ENCODE results near the gene ELL. TPM values are rescaled to one million over a fixed set of nuclear protein-coding genes. Genes with fewer than 3 reads are reported as not detected.

Gene ELL
- polyA plus RNA-seq, 4 donors: 9.3 to 11.6 (median 9.3) TPM

- DNase-seq (ENCODE audit: low read depth in 4 of 4, low spot score in 3 of 4): no peak
Observed at GRCh38 chr19:18475004-18475453, 46.8 kb downstream of the ELL start.

DNA sequence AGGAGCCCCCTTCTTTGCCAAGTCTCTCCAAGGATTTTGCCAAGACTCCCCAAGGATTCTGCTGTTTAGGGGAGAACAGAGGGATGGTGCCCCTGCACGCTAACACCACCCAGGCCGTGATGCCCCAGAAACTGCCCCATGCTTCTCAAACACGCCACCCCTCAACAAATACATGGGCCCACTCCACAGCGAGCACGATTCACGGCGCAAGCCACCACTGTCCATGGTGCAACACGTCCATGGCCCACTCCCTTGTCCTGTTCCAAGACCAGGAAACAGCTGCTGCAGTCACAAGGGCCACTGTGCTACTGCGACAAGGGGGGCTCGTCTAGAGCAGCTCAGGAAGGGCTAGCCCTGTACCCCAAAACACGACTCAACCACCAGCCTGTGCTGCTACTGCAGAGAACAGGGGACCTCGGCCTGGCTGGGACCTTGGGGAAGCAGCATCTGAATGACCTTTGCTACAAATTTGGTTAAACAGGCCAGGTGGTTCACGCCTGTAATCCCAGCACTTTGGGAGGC is 47.4 kb downstream of the ELL start:
- DNase-seq (ENCODE audit: low read depth in 4 of 4, low spot score in 3 of 4): no peak

- no peak for DNase-seq (ENCODE audit: low read depth in 4 of 4, low spot score in 3 of 4)
Observed at GRCh38 chr19:18473706-18474087, 48.2 kb downstream of the ELL start.

GRCh38 chr19:18473003-18473705 is 48.7 kb downstream of the ELL start:
- DNase-seq (ENCODE audit: low read depth in 4 of 4, low spot score in 3 of 4): no peak

DNA sequence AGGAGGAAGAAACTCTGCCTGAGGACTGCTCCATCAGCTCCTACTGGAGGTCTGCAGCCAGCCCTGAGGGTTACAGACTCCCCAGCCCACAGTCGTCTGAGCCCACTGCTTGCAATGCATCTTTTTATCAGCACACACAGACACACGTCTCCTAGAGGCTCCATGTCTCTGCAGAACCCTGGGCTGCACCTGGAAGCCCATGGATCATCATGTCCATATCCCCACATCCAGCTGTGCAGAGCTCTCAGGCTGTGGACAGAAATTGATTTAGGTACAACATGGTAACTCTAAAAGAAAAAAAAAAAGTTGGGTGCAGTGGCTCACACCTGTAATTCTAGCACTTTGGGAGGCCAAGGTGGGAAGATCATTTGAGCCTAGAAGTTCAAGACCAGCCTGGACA is 51.1 kb downstream of the ELL start:
- DNase-seq (ENCODE audit: low read depth in 4 of 4, low spot score in 3 of 4): no peak

- DNase-seq (ENCODE audit: low read depth in 4 of 4, low spot score in 3 of 4): peak in 3 of 4 donors; percentile 36 to 54 (median 46)
Observed at GRCh38 chr19:18469069-18469846, 52.6 kb downstream of the ELL start.

DNA sequence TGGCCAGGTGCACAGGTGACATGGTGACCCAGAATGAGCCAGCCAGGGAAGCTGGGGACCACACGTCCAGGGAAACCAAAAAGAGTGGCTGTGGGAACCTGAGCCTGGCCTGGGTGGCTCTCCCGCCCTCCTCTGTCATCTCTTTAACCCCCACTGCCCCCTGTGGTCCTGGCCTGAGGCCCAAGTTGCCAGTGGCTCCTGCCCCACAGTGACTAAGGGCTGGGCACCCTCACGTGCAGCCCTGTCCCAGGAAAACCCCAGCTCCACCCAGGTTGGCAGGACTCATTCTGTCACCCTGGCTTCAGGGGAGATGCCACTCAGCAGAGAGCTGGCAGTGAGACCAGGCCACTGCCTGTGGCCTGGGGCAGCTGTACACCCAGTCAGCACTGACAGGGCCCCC is 53.4 kb downstream of the ELL start:
- no peak for DNase-seq (ENCODE audit: low read depth in 4 of 4, low spot score in 3 of 4)

DNA sequence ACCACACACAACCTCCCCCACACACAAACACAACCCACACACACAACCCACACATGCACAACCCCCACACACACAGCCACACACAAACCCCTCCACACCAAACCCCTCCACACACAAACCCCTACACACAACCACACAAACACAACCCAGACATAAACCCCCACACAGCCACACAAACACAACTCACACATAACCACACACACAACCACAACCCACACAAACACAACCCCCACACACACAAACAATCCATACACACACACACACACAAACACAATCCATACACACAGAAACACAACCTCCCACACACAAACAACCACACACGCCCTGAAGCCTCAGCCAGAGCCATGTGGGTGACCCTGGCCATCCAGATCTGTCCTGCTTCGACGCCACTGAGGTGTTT is 53.9 kb downstream of the ELL start:
- DNase-seq (ENCODE audit: low read depth in 4 of 4, low spot score in 3 of 4): no peak

- DNase-seq (ENCODE audit: low read depth in 4 of 4, low spot score in 3 of 4): no peak
Observed at GRCh38 chr19:18466354-18466753, 55.5 kb downstream of the ELL start.

- no peak for DNase-seq (ENCODE audit: low read depth in 4 of 4, low spot score in 3 of 4)
Observed at GRCh38 chr19:18465964-18466339, 55.9 kb downstream of the ELL start.

DNA sequence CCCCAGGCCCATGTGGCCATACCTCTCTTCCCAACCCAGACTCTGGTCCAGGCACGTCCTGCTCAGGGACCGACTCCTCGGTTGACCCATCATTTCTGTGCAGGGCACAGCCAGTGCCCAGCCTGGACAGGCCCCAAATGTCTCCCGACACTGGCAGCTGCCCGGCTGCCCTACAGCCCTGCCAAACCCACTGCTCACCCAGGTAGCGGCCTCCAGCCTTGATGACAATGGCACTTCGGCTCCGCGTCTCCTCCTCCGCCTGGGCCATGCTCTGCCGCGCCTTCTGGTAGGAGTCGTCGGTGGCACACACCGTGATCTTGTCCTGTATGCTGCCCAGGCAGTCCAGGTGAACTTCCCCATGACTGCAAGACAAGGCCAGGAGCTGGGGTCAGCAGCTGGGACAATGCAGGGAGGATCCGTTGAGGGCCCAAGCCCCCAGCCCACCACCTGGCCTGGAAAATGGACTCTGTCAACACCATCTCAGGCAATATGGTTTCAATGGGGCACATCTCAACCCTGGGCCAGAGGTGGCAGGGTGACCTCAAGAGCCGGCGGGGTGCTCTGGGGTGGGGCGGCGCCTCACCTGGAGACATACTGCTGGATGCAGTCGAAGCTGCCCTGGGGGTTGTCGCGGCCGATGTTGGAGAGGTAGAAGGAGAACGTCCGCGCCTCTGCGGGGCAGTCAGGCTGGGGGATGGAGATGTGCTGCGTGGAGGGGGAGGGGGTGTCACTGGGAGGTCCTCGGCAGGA is 56.5 kb downstream of the ELL start:
- DNase-seq (ENCODE audit: low read depth in 4 of 4, low spot score in 3 of 4): no peak

GRCh38 chr19:18464646-18465045 is 57.2 kb downstream of the ELL start:
- no peak for DNase-seq (ENCODE audit: low read depth in 4 of 4, low spot score in 3 of 4)

DNA sequence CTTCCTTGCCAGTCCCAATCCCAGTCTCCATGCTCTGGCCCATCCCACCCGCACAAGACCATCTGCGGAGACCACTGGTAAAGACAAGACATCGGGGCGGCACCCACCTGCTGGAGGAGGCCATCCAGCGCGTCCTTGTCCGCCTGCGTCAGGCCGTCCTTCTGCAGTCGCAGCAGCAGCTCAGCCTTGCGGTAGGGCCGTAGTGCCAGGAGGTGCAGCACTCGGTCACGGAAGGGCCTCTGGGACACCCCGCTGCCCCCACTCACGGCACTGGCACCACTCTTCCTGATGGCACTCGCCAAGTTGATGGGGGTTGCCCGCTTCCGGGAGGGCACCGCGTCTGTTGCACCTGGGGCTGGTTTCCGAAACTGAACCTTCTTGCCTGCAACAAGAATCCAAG is 60.4 kb downstream of the ELL start:
- no peak for DNase-seq (ENCODE audit: low read depth in 4 of 4, low spot score in 3 of 4)

DNA sequence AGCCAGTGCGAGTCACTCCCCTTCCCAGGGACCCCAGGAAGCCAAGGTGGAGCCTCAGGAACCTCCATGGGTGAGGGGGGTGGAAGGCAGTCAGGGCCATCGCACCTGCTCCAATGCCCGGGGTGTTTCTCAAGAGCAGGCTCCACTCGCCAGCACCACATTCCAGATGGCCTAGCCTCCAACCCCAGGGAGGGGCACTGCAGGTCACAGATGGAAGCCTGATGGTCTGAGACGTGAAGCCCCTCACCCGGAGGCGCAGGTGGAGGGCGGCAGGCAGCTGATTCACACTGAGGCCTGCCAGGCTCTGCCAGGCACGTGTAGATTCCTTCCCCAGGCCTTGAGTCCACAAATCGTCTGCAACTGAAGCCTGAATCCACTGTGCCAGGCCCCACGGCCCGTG is 61.0 kb downstream of the ELL start:
- DNase-seq (ENCODE audit: low read depth in 4 of 4, low spot score in 3 of 4): no peak

- DNase-seq (ENCODE audit: low read depth in 4 of 4, low spot score in 3 of 4): no peak
Observed at GRCh38 chr19:18457483-18458331, 64.2 kb downstream of the ELL start.

GRCh38 chr19:18456974-18457373 is 64.9 kb downstream of the ELL start:
- DNase-seq (ENCODE audit: low read depth in 4 of 4, low spot score in 3 of 4): no peak

DNA sequence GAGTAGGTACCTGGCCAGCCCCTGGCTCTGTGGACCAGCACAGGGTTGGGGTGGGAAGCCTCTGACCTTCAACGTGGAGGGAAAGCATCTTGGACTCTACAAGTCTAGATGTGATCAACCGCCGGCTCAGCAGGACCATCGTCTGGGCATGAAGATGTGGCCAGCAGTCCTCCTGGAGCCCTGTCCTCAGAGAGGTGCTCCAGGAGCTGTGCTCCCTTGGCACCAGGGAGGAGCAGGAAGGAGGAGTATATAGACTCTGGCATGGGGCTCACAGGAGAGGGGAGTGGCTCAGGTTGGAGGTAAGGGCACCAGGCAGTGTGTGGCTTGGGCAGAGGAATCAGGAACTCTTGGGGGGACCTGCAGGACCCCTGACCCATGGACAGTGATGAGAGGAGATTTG is 65.6 kb downstream of the ELL start:
- DNase-seq (ENCODE audit: low read depth in 4 of 4, low spot score in 3 of 4): no peak

DNA sequence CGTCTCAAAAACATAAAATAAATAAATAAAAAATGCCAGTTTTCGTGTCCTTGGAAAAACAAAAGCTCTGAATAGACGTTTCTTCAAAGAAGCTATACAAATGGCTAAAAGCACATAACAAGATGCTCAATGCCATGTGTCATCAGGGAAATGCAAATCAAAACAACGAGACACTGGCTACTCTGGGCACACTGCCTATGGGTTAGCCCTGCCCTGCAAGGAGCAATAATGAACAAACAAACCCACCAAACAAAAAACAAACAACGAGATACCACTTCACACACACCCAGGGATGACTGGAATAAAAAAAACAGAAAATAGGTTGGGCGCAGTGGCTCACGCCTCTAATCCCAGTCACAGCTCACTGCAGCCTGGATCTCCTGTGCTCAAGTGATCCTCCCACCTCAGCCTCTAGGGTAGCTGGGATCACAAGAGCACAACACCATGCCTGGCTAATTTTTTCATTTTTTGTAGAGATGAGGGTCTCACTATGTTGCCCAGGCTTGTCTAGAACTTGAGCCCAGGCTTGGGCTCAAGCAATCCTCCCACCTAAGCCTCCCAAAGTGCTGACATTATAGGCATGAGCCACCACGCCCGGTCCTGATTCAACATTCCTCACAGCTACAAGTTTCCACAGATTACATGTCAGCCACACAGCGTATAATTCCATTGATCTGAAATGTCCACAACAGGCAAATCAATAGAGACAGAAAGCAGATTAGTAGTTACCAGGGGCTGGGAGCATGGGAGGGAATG is 68.4 kb downstream of the ELL start:
- no peak for DNase-seq (ENCODE audit: low read depth in 4 of 4, low spot score in 3 of 4)

DNA sequence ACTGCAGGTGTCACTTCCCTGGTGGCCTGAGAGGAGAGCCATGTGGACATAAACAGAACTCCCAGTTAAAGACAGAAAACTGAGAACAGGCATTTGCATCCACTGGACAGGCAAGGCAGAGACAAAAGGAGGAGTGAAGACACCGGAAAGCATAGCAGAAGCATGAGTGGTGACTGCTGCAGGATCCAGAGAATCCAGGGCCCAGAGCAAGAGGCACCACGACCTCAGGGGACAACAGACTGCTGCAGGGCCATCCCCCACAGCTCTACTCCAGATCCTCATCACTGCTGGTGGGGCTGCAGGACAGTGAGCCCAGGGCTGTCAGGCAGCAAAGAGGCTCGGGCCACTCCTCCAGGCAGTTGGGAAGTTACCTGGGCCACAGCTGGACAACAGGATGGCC is 69.5 kb downstream of the ELL start:
- DNase-seq (ENCODE audit: low read depth in 4 of 4, low spot score in 3 of 4): no peak

All from right renal pelvis (tissue), 4 donors.